Measurements from ENCODE around the gene LYRM7. TPM values are rescaled to one million over a fixed set of nuclear protein-coding genes. Genes with fewer than 3 reads are reported as not detected.
"Not testable (repeated sequence)": the region's sequence is repeated elsewhere in the genome, so short reads cannot be mapped to it uniquely, and the experiment has no call there.

Gene LYRM7
- total RNA-seq, result 4.0 and 4.3 TPM in 2 replicates

DNA sequence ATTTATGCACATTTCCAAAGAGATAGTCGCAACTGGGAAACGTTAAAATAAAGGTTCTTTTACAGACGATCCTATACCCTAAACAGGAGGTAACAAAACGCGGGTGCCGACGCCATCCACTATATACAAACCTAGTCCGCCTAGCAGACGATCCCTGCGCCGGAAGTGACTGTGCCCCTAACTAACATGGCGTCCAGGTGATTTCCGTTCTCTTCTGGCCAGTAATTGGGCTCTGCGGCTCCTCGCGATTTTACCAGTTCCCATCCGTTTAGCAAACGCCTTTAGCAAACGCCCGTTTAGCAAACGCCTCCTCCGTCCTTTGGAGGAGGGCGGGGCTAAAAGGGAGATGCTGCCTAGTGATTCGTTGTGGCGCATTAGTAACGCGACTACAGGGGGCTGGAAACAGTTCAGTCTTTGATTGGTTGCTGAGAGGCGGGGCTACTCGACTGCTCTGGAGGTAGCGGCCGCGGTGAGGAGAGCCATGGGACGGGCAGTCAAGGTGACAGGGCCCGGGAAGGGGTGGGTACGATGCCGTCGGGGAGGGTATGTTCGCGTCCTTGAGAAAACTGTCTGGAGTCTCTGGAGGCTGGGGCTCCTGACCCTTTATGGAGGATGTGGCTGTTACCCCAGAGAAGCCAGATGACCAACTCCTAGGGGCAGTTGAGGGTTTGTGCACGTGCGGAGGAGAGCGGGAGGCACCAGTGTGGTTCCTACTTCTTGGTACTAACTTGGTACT, at the start of gene LYRM7:
Gene LYRM7 (plus strand): TSS at position 405 of the 736 bp plus-strand sequence. CDS start 77 bp downstream, at position 482.
- peak; percentile 98 for DNase-seq (ENCODE audit: extremely low read depth, low read depth, low spot score)

DNA sequence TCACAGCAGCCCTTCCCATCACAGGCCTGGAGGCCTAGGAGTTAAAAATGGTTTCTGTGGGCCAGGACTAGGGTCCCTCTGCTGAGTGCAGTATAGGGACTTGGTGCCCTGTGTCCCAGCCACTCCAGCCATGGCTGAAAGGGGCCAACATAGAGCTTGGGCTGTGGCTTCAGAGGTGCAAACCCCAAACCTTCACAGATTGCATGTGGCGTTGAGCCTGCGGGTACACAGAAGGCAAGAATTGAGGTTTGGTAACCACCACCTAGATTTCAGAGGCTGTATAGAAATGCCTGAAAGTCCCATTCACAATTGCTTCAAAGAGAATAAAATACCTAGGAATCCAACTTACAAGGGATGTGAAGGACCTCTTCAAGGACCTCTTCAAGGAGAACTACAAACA, 43.5 kb upstream of the LYRM7 start:
- DNase-seq (ENCODE audit: extremely low read depth, low read depth, low spot score), result not testable (repeated sequence)

DNA sequence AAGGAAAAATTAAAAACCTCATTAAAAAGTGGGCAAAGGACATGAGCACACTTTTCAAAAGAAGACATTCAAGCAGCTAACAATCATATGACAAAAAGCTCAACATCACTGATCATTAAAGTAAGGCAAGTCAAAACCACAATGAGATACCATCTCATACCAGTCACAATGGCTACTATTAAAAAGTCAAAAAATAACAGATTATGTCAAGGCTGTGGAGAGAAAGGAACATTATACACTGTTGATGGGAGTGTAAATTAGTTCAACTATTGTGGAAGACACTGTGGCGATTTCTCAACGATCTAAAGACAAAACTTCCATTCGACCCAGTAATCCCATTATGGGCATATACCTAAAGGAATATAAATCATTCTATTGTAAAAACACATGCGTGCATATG, 41.4 kb upstream of the LYRM7 start:
- DNase-seq (ENCODE audit: extremely low read depth, low read depth, low spot score), result no peak

DNA sequence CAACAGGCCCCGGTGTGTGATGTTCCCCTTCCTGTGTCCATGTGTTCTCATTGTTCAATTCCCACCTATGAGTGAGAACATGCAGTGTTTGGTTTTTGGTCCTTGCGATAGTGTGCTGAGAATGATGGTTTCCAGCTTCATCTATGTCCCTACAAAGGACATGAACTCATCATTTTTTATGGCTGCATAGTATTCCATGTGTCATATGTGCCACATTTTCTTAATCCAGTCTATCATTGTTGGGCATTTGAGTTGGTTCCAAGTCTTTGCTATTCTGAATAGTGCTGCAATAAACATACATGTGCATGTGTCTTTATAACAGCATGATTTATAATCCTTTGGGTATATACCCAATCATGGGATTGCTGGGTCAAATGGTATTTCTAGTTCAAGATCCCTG, 37.7 kb upstream of the LYRM7 start:
- DNase-seq (ENCODE audit: extremely low read depth, low read depth, low spot score), result not testable (repeated sequence)

DNA sequence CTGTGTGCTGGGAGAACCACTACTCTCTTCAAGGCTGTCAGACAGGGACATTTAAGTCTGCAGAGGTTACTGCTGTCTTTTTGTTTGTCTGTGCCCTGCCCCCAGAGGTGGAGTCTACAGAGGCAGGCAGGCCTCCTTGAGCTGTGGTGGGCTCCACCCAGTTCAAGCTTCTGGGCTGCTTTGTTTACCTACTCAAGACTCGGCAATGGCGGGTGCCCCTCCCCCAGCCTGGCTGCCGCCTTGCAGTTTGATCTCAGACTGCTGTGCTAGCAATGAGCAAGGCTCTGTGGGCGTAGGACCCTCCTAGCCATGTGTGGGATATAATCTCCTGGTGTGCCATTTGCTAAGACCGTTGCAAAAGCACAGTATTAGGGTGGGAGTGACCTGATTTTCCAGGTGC, 32.3 kb upstream of the LYRM7 start:
- DNase-seq (ENCODE audit: extremely low read depth, low read depth, low spot score), result not testable (repeated sequence)

DNA sequence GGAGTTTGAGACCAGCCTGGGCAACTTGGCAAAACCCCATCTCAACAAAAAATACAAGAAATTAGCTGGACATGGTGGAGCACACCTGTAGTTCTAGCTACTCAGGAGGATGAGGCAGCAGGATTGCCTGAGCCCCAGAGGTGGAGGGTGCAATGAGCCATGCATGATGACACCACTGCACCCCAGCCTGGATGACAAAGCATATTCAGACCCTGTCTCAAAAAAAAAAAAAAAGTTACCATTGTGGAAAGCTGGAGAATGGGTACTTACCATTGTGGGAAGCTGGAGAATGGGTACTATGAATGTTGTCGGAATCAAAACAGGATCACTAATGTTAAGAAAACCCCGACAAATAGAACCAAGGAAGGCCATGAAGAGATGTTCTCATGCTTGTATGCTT, 31.4 kb upstream of the LYRM7 start:
- no peak for DNase-seq (ENCODE audit: extremely low read depth, low read depth, low spot score)

DNA sequence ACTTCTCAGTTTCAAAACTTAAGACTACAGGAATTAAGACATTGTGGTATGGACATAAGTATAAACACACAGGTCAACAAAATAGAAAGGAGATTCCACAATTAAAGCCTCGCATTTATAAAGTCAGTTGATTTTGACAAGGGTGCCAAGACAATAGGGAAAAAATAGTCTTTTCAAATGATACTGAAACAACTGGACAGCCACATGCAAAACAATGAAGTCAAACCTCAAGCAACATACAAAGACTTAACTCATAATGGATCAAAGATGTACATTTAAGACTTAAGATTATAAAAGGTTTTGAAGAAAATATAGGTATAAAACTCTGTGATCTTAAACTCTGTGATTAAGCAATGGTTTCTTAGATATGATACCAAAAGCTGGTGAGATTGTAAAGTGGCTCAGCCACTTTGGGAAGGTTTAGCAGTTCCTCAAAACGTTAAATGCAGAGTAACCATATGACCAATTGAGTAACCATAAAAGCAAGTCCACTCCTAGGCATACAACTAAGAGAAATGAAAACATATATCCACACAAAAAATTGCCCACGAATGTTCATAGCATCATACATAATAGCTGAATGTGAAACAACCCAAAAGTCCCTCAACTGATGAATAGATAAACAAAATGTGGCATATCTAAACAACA, 27.6 kb upstream of the LYRM7 start:
- DNase-seq (ENCODE audit: extremely low read depth, low read depth, low spot score), result no peak

DNA sequence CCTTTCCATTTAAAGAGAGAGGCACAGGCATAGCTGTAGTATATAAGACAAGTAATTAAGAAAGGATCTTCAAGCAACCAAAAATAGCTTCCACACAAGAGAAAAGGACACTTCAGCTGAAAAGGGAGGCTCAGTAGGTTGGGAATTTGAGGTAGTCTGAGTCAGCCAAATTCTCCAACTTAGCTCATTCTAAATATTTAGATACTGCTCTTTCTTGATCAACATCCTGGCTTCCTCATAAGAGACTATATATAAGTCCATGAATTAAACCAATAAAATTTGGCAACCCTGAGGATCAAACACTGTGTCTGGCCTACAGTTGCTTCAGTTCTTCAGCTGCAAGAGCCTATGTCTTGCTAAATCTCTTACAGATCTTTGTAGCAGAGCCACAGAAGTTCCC, 23.5 kb upstream of the LYRM7 start:
- DNase-seq (ENCODE audit: extremely low read depth, low read depth, low spot score), result no peak

DNA sequence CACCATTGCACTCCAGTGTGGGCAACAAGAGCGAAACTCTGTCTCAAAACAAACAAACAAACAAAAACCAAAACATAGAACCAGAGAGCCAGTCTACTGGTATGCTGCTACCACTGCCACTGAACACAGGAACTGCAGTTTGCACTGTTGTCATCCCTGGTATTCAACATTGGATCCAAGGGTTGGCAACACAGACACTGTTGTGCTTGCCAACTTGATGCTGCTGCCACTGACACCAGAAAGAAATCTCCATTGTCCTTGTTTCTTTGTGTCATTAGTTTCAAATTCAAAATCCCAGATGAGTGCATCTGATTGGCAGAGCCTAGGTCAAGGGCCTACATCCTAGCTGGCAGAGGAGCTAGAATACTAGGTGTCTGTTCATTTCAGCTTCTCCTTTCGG, 21.9 kb upstream of the LYRM7 start:
- no peak for DNase-seq (ENCODE audit: extremely low read depth, low read depth, low spot score)

DNA sequence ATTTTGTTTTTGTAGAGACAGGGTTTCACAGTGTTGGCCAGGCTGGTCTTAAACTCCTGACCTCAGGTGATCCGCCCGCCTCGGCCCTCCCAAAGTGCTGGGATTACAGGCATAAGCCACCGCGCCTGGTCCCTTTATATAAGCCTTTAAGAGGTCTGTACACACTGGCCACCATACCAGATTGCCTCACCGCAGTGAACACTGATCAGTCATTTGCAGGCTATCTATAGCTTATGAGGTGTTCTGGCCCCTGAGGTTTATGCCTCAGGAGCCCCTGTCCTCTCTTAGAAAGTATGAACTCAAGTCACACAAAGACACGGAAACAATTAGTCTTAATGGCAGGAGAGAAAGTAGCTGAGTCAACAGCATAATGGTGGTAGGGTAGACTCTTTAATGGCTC, 20.3 kb upstream of the LYRM7 start:
- no peak for DNase-seq (ENCODE audit: extremely low read depth, low read depth, low spot score)

DNA sequence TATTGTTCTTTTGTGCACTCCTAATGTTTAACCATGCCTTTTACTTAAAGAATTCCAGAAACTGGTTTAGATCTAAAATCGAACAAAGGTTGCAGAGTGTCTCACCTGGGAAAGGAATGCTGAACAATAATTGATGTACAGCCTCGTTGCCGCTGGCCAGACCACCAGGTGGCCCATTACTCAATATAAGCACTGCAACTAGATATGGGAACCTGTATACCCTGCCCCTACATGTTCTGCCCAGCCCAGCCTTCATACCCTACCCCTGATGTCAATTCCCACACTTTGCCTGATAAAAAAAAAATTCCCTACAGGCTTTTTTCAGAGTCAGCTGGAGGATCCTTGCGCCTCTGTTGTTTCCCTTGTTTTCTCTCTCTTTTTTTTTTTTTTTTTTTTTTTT, 19.5 kb upstream of the LYRM7 start:
- no peak for DNase-seq (ENCODE audit: extremely low read depth, low read depth, low spot score)

DNA sequence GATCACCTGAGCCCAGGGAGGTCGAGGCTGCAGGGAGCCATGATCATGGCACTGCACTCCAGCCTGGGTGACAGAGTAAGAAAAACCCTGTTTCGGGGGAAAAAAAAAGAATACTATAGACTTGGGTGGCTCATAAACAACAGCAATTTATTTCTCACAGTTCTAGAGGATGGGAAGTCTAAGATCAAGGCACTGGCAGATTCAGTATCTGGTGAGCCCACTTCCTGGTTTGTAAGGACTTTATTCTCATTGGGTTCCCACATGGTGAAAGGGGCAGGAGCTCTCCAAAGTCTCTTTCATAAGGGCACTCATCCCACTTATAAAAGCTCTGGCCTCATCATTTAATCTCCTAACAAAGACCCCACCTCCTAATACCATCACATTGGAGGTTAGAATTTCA, 14.4 kb upstream of the LYRM7 start:
- no peak for DNase-seq (ENCODE audit: extremely low read depth, low read depth, low spot score)

DNA sequence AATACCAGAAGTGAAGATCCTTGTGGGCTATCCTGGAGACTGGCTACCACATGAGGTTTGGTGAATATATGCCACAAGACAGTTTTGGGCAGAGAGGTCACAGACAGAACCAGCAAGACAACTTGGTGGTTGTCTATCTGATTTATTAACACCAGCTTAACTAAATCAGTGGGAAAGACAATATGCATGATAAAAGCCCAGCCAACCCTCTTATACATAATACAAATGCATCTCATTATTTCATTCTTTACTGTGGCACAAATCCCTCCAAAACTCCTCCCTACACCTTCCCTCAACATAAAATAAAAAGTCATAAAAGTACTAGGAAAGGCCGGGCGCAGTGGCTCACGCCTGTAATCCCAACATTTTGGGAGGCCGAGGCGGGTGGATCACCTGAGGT, 13.8 kb upstream of the LYRM7 start:
- DNase-seq (ENCODE audit: extremely low read depth, low read depth, low spot score), result no peak

DNA sequence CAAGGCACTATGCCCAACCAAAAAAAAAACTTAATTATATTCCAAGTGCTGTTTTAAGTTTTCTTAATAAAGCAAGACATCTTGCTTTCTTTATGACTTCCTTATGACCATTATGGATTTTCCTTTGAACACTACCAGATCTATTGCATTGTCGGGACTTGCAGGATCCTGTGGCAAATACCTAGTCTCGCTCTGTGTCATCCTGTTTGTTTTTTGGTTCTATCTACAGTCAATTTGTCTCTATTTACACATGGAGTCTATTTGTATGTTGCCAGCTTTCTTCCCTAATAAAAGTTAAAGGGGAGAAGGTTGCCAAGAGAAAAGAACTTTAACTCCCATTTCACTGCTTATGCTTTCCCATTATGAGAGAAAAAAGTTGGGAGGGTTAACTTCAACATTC, 10.6 kb upstream of the LYRM7 start:
- no peak for DNase-seq (ENCODE audit: extremely low read depth, low read depth, low spot score)

DNA sequence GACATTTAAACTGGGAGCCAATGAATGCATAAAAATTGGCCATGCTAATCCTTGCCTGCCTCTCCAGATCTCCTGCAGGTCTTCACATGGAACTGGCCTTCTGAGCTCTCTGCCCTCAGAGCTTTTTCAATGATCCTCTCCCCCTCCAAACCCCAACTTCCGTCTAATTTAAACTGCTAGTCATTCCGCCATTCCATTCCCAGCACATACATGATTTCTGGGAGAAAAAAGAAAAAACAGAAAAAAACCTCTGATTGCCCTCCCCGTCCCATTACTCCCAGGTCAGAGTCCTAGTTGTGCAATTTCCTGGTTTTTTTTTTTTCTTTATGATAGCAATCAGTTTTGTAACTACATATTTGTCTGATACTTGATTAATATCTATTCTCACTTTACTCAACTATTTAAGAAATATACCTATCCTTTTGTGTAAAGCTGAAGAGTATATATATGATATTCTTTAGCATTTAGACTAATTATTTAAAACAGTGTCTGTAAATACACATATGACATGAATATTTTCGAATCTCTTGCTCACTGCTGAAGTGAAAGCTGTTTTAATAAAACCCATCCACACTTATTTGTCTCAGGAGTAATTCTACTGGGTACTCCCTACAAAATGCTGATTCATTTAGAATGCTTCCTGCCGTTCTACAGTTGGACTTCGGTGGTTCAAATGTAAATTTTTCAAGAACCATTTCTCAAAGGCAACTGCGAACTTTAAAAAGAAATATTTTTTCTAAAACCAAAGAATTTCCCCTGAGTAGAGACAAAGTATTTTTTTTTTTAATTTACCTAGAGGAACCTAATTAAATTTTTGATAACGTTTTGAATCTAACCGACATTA, 7.2 kb upstream of the LYRM7 start:
- no peak for DNase-seq (ENCODE audit: extremely low read depth, low read depth, low spot score)

DNA sequence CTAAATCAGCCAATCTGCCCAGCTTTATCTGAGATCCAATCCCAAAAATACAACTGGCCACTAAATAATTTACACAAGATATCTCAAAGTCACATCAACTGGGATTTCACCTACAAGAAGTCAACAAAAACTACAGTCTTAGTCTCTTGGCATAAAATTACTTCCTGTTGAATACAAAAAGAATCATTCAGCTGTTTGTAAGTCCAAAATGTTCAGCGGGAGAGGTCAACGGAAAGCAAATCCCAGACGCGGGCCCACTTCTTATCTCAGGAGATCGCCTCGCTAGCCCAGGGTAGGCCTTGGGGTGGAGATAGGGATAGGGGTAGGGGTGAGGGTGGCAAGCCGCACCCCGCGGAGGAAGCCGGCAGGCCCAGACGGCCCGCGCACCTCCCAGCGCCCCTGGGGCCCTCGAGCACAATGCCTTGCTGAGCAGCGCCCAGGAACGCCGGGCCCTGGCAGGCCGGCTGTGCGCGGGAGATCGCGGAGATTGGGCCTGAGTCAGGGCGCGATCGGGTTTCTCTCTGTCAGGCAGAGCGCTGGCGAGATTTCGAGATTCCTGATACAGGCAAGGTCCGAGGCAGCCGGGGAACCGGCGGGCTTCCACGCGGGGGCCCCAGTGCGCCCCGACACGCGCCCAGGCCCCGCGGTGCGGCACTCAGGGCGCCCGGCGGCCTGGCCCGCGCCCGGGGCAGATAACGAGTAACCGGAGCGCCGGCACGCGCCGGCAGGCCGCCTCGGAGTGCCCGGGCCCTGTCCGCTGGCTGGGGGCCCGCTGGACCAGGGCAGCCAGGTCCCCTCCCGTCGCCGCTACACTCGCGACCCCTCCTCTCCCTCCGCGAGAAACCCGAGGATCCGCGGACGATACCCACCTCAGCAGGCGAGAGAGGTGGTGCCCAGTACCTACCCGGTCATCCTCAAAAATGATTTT, 6.3 kb upstream of the LYRM7 start:
- no peak for DNase-seq (ENCODE audit: extremely low read depth, low read depth, low spot score)

DNA sequence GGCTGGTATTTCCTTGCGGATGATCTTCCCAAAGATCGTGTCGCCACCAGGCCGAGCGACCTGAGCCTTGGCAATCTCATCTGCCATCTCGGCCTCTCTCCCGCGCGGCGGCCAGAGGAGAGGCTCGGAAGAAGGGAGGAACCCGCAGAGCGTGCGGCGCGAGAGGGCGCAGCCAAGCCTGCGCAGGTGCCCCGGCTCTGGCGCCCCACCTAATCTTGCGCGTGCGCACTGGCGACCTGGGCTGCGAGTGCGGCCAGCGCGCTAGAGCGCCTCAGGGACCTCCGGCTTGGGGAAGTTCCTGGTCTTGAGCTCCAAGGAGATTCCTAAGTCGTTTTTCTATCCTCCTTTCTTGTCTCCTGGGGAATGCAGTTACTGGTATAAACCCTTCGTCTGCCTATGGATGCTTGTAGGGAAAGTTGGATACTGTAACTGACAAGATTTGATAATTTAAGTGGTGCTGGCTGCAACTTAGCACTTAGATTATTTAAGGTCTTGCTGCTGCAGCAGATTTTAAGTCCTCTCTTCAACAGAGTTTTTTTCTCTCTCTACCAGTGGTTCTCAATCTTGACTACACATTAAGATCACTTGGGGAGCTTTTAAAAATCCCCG, 5.5 kb upstream of the LYRM7 start, which contains the start of gene HINT1:
Gene HINT1 (minus strand): TSS at position 138 of the 609 bp plus-strand sequence. CDS start 51 bp downstream, at position 87.
- DNase-seq (ENCODE audit: extremely low read depth, low read depth, low spot score), result peak; percentile 54

DNA sequence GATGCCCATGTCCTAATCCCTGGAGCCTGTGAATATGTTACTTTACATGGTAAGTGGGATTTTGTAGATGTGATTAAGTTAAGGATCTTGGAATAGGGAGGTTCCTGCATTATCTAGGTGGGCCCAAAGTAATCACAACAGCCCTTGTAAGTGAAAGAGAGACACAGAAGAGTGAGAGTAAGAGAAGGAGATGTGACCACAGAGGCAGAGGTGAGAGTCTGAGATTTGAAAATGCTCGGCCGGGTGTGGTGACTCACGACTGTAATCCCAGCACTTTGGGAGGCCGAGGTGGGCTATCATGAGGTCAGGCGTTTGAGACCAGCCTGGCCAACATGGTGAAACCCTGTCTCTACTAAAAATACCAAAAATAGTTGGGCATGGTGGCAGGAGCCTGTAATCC, 3.1 kb upstream of the LYRM7 start:
- no peak for DNase-seq (ENCODE audit: extremely low read depth, low read depth, low spot score)

DNA sequence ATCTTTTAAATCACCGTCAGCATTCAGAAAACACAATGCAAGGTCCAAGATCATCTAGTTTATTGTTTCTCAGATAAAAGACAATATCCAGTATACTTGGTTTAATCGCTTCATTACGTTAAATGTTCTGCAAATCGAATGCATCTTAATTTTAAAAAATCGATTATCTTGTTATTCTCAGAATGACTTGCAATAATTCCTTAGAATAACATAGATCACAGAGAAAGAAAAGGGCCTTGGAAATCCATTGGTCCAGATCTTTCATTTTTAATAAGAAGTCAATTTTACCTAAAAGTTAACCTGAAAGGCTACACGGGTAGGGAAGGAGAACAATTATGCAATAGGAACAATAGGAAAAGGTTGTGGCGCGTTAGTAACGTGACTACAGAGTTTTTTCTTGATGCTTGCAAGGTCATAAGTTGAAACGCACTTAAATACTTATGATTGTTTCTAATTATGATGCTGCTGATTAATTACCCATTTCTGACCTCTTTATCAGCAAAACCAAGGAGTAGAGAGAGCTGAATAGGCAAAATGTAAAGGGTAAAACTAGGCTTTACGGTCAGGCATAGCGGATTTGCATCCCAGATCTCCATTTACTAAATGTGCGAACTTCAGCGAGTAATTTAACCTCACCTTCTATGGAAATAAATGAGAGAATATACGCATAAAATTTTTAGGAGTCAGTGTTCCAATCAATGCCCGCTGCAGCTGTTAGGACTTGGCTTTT, 769 bp upstream of the LYRM7 start:
- DNase-seq (ENCODE audit: extremely low read depth, low read depth, low spot score), result no peak

All from glomerular endothelial cell (primary cell).